HG02678 (cell line): ENCODE measurements around the gene SSB.
"Not testable (repeated sequence)": the region's sequence is repeated elsewhere in the genome, so short reads cannot be mapped to it uniquely, and the experiment has no call there.

Experiments
- ATAC-seq: cut with Tn5 transposase; IDR thresholded peaks from one replicate; pipeline ENCODE4 v1.9.1; 2021; ENCODE audit warnings: mild to moderate bottlenecking, moderate library complexity; ENCODE audit not compliant: unreplicated experiment

Gene SSB

GRCh38 chr2:169798718-169799592 is at the start of gene SSB:
Gene SSB, plus strand, starts transcription at chr2:169798871. Its CDS starts 2,090 bp downstream, at chr2:169800961.
- ATAC-seq = peak; percentile 98

- no peak for ATAC-seq
These were observed 45.9 kb upstream of the SSB start for GRCh38 chr2:169752752-169753151.

- ATAC-seq = no peak
These were observed 43.4 kb upstream of the SSB start for GRCh38 chr2:169755083-169755870.

- no peak for ATAC-seq
These were observed 42.3 kb upstream of the SSB start for GRCh38 chr2:169756342-169756741.

- ATAC-seq = no peak
These were observed 41.3 kb upstream of the SSB start for GRCh38 chr2:169757356-169757755.

GRCh38 chr2:169757778-169758177 is 40.9 kb upstream of the SSB start:
- ATAC-seq = no peak

- no peak for ATAC-seq
These were observed 38.7 kb upstream of the SSB start for GRCh38 chr2:169759987-169760386.

- not testable (repeated sequence) for ATAC-seq
These were observed 37.9 kb upstream of the SSB start for GRCh38 chr2:169760798-169761197.

GRCh38 chr2:169761251-169761969 is 37.3 kb upstream of the SSB start:
- no peak for ATAC-seq

- ATAC-seq = no peak
These were observed 36.7 kb upstream of the SSB start for GRCh38 chr2:169761970-169762292.

- no peak for ATAC-seq
These were observed 33.1 kb upstream of the SSB start for GRCh38 chr2:169765523-169765922.

GRCh38 chr2:169767243-169767888 is 31.3 kb upstream of the SSB start:
- no peak for ATAC-seq

GRCh38 chr2:169768262-169768995 is 30.2 kb upstream of the SSB start:
- peak; percentile 50 for ATAC-seq

GRCh38 chr2:169771021-169771420 is 27.6 kb upstream of the SSB start:
- no peak for ATAC-seq

- no peak for ATAC-seq
These were observed 27.1 kb upstream of the SSB start for GRCh38 chr2:169771612-169772011.

- no peak for ATAC-seq
These were observed 26.0 kb upstream of the SSB start for GRCh38 chr2:169772651-169773050.

- ATAC-seq = no peak
These were observed 23.3 kb upstream of the SSB start for GRCh38 chr2:169775354-169775753.

GRCh38 chr2:169775765-169776164 is 22.9 kb upstream of the SSB start:
- ATAC-seq = no peak

- ATAC-seq = no peak
These were observed 22.4 kb upstream of the SSB start for GRCh38 chr2:169776252-169776761.

GRCh38 chr2:169778446-169778845 is 20.2 kb upstream of the SSB start:
- no peak for ATAC-seq
